DND-41 (cell line): ENCODE data around the gene TUBGCP3.

Experiments used
- ATAC-seq: fragments of 200-7000 bp; cut with Tn5 transposase; 3 replicates; pipeline ENCODE4 v1.9.1; 2021; ENCODE audit warnings: low read depth; ENCODE audit not compliant: insufficient read depth
- DNase-seq: peaks from one replicate; pipeline ENCODE4 v3.0.0-alpha.2; 2020
- H2AFZ ChIP-seq: 2 replicates; pipeline ENCODE4 v1.6.0; 2012; ENCODE audit warnings: low read depth, low read length
- H3K27ac ChIP-seq: 2 replicates; pipeline ENCODE4 v1.5.1; 2012; ENCODE audit warnings: low read length, inconsistent platforms
- H3K27me3 ChIP-seq: fragments of 200-600 bp; sonication (generic); 2 replicates; pipeline ENCODE4 v1.6.0; 2012; ENCODE audit warnings: low read length, mild to moderate bottlenecking, inconsistent platforms; ENCODE audit not compliant: insufficient read depth, poor library complexity
- H3K36me3 ChIP-seq: 2 replicates; pipeline ENCODE4 v1.5.1; 2012; ENCODE audit warnings: low read length, inconsistent platforms; ENCODE audit not compliant: insufficient read depth
- H3K4me1 ChIP-seq: 2 replicates; pipeline ENCODE4 v1.5.1; 2012; ENCODE audit warnings: mild to moderate bottlenecking, low read length; ENCODE audit not compliant: insufficient read depth
- H3K4me2 ChIP-seq: 2 replicates; pipeline ENCODE4 v1.6.0; 2012; ENCODE audit warnings: mild to moderate bottlenecking, moderate library complexity, low read length, inconsistent platforms; ENCODE audit not compliant: insufficient read depth
- H3K4me3 ChIP-seq, 2 experiments: fragments of 200-600 bp in 1 of 2; shearing (Covaris generic) in 1 of 2; 2 replicates each; pipeline ENCODE4 v1.5.1; 2012 to 2016; ENCODE audit warnings: inconsistent platforms in 2 of 2, low read length in 2 of 2, mild to moderate bottlenecking in 2 of 2, low read depth in 1 of 2, moderate library complexity in 1 of 2
- H3K79me2 ChIP-seq: 2 replicates; pipeline ENCODE4 v1.6.0; 2012; ENCODE audit warnings: low read length, inconsistent platforms; ENCODE audit not compliant: insufficient read depth
- H3K9ac ChIP-seq: 2 replicates; pipeline ENCODE4 v1.6.0; 2012; ENCODE audit warnings: low read depth, mild to moderate bottlenecking, inconsistent platforms, low read length, moderate library complexity
- H3K9me3 ChIP-seq: 2 replicates; pipeline ENCODE4 v1.5.1; 2012; ENCODE audit warnings: low read length, moderate library complexity, mild to moderate bottlenecking, inconsistent platforms; ENCODE audit not compliant: insufficient read depth, severe bottlenecking
- H4K20me1 ChIP-seq: 2 replicates; pipeline ENCODE4 v1.6.0; 2012; ENCODE audit warnings: low read length; ENCODE audit not compliant: insufficient read depth
- CTCF ChIP-seq: IDR thresholded peaks from 2 replicates; pipeline ENCODE4 v1.5.1; 2012; ENCODE audit warnings: borderline replicate concordance, low read length, moderate library complexity, mild to moderate bottlenecking; ENCODE audit not compliant: poor library complexity, severe bottlenecking; ENCODE audit errors: extremely low read depth
- EZH2 ChIP-seq: IDR thresholded peaks from 3 replicates; pipeline ENCODE4 v1.6.1; 2012; ENCODE audit warnings: borderline replicate concordance, low read depth, mild to moderate bottlenecking, moderate library complexity, low read length, inconsistent platforms; ENCODE audit not compliant: severe bottlenecking

The TUBGCP3 gene

GRCh38 chr13:112592647-112593046 lies 4.7 kb upstream of the TUBGCP3 start:
- peaks cover 2% of the 10 kb centered on the region; the same call in 1 of the 2 replicates for H3K36me3 ChIP-seq
- no peaks in the 10 kb centered on the region for H4K20me1 ChIP-seq
- H3K4me1 ChIP-seq: peaks cover 14% of the 10 kb centered on the region
- ATAC-seq (no peak), DNase-seq (no peak)
- H3K4me2 ChIP-seq: no peak overlapping the region
- H3K9me3 ChIP-seq: no peaks in the 10 kb centered on the region
- TF ChIP-seq EZH2 (no peak), CTCF (no peak)
- H3K79me2 ChIP-seq: peaks cover 14% of the 10 kb centered on the region
- H3K9ac ChIP-seq: no peak overlapping the region
- H3K27ac ChIP-seq: no peak overlapping the region
- H2AFZ ChIP-seq: no peak overlapping the region
- H3K4me3 ChIP-seq: no peak overlapping the region
- H3K27me3 ChIP-seq: no peaks in the 10 kb centered on the region

GRCh38 chr13:112592181-112592580 lies 4.2 kb upstream of the TUBGCP3 start:
- Histone ChIP-seq H3K79me2 (peaks cover 19% of the 10 kb centered on the region), H2AFZ (no peak overlapping the region), H3K9me3 (no peaks in the 10 kb centered on the region), H3K27ac (no peak overlapping the region), H4K20me1 (no peaks in the 10 kb centered on the region), H3K36me3 (peaks cover 4% of the 10 kb centered on the region; the same call in 1 of the 2 replicates), H3K27me3 (no peaks in the 10 kb centered on the region), H3K4me2 (no peak overlapping the region), H3K4me3 (no peak overlapping the region), H3K4me1 (peaks cover 14% of the 10 kb centered on the region), H3K9ac (no peak overlapping the region)
- ATAC-seq: no peak
- no peak for TF ChIP-seq CTCF
- DNase-seq: no peak

GRCh38 chr13:112588490-112589297 lies 741 bp upstream of the TUBGCP3 start:
- DNase-seq: peak; percentile 48
- Histone ChIP-seq H4K20me1 (peaks cover 15% of the 10 kb centered on the region), H3K79me2 (peaks cover 54% of the 10 kb centered on the region), H3K4me3 (peak overlapping the region; percentile 82 to 93), H3K27me3 (no peaks in the 10 kb centered on the region), H3K36me3 (peaks cover 12% of the 10 kb centered on the region), H3K4me2 (peak overlapping the region; percentile 70), H2AFZ (peak overlapping the region; percentile 98), H3K9me3 (no peaks in the 10 kb centered on the region), H3K9ac (peak overlapping the region; percentile 99), H3K4me1 (peaks cover 39% of the 10 kb centered on the region), H3K27ac (peak overlapping the region; percentile 93)
- TF ChIP-seq CTCF (no peak), EZH2 (no peak)
- no peak for ATAC-seq
